AG04449 (cell line): Measurements from ENCODE around the gene KRT77.

Experiments used
- CTCF ChIA-PET: fragments of 350-600 bp; formaldehyde crosslinking; extraction: SDS; loops from one replicate; lab custom pipeline; 2021; ENCODE audit warnings: antibody characterized with exemption; lab: Yijun Ruan, JAX
- POLR2A ChIA-PET: fragments of 400-600, 350-600 bp; formaldehyde crosslinking; extraction: SDS; loops from one replicate; lab custom pipeline; 2020; ENCODE audit warnings: antibody characterized with exemption, inconsistent platforms; lab: Yijun Ruan, JAX
- DNase-seq: peaks from one replicate; pipeline ENCODE4 v3.0.0-alpha.2; 2010; ENCODE audit warnings: low read depth, low spot score
- H3K4me3 ChIP-seq: 2 replicates; pipeline ENCODE4 v1.5.1; 2011; ENCODE audit warnings: low read depth, mild to moderate bottlenecking, control low read depth, low read length
- CTCF ChIP-seq: IDR thresholded peaks from one replicate; pipeline ENCODE4 v1.5.1; 2011; ENCODE audit warnings: mild to moderate bottlenecking, moderate library complexity, low read length, control low read depth, inconsistent platforms; ENCODE audit not compliant: insufficient read depth; ENCODE audit errors: missing control alignments

Gene KRT77

GRCh38 chr12:52657250-52657902 lies 45.9 kb downstream of the KRT77 start:
- TF ChIP-seq CTCF = no peak
- H3K4me3 ChIP-seq = no peak overlapping the region
- ChIA-PET CTCF (no interaction called here), POLR2A (no interaction called here)
- DNase-seq = no peak

- POLR2A ChIA-PET = no interaction called here
Observed at GRCh38 chr12:52656616-52657015, 46.7 kb downstream of the KRT77 start.

GRCh38 chr12:52655720-52656124 lies 47.6 kb downstream of the KRT77 start:
- DNase-seq = no peak
- no peak overlapping the region for H3K4me3 ChIP-seq
- CTCF ChIA-PET = interaction anchor here (1.3 kb wide), 1 partner anchor 224 kb away, joined by 5 read pairs; no protein-coding TSS in a partner anchor

More at GRCh38 chr12:52656616-52657015, 46.7 kb downstream of the KRT77 start:
- no peak for DNase-seq
- no peak overlapping the region for H3K4me3 ChIP-seq
- CTCF ChIA-PET = interaction anchor here (1.3 kb wide), 1 partner anchor 223 kb away, joined by 5 read pairs; no protein-coding TSS in a partner anchor
- TF ChIP-seq CTCF = no peak

GRCh38 chr12:52655251-52655650 lies 48.1 kb downstream of the KRT77 start:
- DNase-seq = no peak
- CTCF ChIA-PET = interaction anchor here (1.3 kb wide), 1 partner anchor 225 kb away, joined by 5 read pairs; no protein-coding TSS in a partner anchor
- POLR2A ChIA-PET = no interaction called here
- TF ChIP-seq CTCF = no peak
- H3K4me3 ChIP-seq = no peak overlapping the region

More at GRCh38 chr12:52655720-52656124, 47.6 kb downstream of the KRT77 start:
- no peak for TF ChIP-seq CTCF
- POLR2A ChIA-PET = no interaction called here

GRCh38 chr12:52651726-52652261 lies 51.5 kb downstream of the KRT77 start, which contains the start of gene KRT2:
TSS of gene KRT2 (minus strand) at chr12:52652211. CDS start at chr12:52652142, 69 bp downstream.
- DNase-seq = no peak
- POLR2A ChIA-PET = no interaction called here
- CTCF ChIA-PET = interaction anchor here (2.0 kb wide), 1 partner anchor 228 kb away, joined by 4 read pairs; no protein-coding TSS in a partner anchor
- no peak within 1 kb of the TSS for H3K4me3 ChIP-seq
- no peak for TF ChIP-seq CTCF

- ChIA-PET POLR2A (no interaction called here), CTCF (interaction anchor here (2.0 kb wide), 1 partner anchor 229 kb away, joined by 4 read pairs; no protein-coding TSS in a partner anchor)
- H3K4me3 ChIP-seq = no peak overlapping the region
- DNase-seq = no peak
- no peak for TF ChIP-seq CTCF
Observed at GRCh38 chr12:52650520-52651081, 52.7 kb downstream of the KRT77 start.
